ENCODE data around the gene EPS8L1. TPM values are rescaled to one million over a fixed set of nuclear protein-coding genes. Genes with fewer than 3 reads are reported as not detected.
"Not testable (repeated sequence)": the region's sequence is repeated elsewhere in the genome, so short reads cannot be mapped to it uniquely, and the experiment has no call there.

The EPS8L1 gene
- total and polyA plus RNA-seq, 4 donors: 3.0 to 17.9 (median 8.5) TPM

GRCh38 chr19:55065516-55065915 lies 10.2 kb upstream of the EPS8L1 start:
- not testable (repeated sequence) for H3K36me3 ChIP-seq (ENCODE audit: control insufficient read depth, insufficient read depth, low read length); H3K27ac ChIP-seq (ENCODE audit: low read depth, low read length); H3K4me3 ChIP-seq (ENCODE audit: low read depth, low read length); H3K9me3 ChIP-seq (ENCODE audit: control insufficient read depth, insufficient read depth, low read length); DNase-seq (ENCODE audit: low read depth in 4 of 6, low spot score in 6 of 6)
- peaks cover 34% of the 10 kb centered on the region for H3K27me3 ChIP-seq (ENCODE audit: control insufficient read depth, insufficient read depth, low read length)
- H3K4me1 ChIP-seq (ENCODE audit: control insufficient read depth, insufficient read depth, low read length): peaks cover 15% of the 10 kb centered on the region
- WGBS (ENCODE audit: insufficient coverage): 91% methylated on average over 9 of the region's 9 CpGs

GRCh38 chr19:55066107-55066709 lies 9.5 kb upstream of the EPS8L1 start:
- no peaks in the 10 kb centered on the region for H3K9me3 ChIP-seq (ENCODE audit: control insufficient read depth, insufficient read depth, low read length)

GRCh38 chr19:55067869-55068268 lies 7.8 kb upstream of the EPS8L1 start:
- Histone ChIP-seq H3K9me3 (ENCODE audit: control insufficient read depth, insufficient read depth, low read length) (no peaks in the 10 kb centered on the region), H3K27ac (ENCODE audit: low read depth, low read length) (no peak overlapping the region), H3K4me3 (ENCODE audit: low read depth, low read length) (no peak overlapping the region), H3K36me3 (ENCODE audit: control insufficient read depth, insufficient read depth, low read length) (no peaks in the 10 kb centered on the region), H3K27me3 (ENCODE audit: control insufficient read depth, insufficient read depth, low read length) (peaks cover 46% of the 10 kb centered on the region), H3K4me1 (ENCODE audit: control insufficient read depth, insufficient read depth, low read length) (peaks cover 8% of the 10 kb centered on the region)
- WGBS (ENCODE audit: insufficient coverage): 0% methylated on average over 1 of the region's 3 CpGs
- no peak for DNase-seq (ENCODE audit: low read depth in 4 of 6, low spot score in 6 of 6)

More at GRCh38 chr19:55066107-55066709, 9.5 kb upstream of the EPS8L1 start:
- no peak overlapping the region for H3K27ac ChIP-seq (ENCODE audit: low read depth, low read length)
- H3K36me3 ChIP-seq (ENCODE audit: control insufficient read depth, insufficient read depth, low read length): no peaks in the 10 kb centered on the region
- no peak overlapping the region for H3K4me3 ChIP-seq (ENCODE audit: low read depth, low read length)
- H3K4me1 ChIP-seq (ENCODE audit: control insufficient read depth, insufficient read depth, low read length): peaks cover 15% of the 10 kb centered on the region
- H3K27me3 ChIP-seq (ENCODE audit: control insufficient read depth, insufficient read depth, low read length): peaks cover 39% of the 10 kb centered on the region
- no peak for DNase-seq (ENCODE audit: low read depth in 4 of 6, low spot score in 6 of 6)
- 12% methylated on average over 2 of the region's 2 CpGs for WGBS (ENCODE audit: insufficient coverage)

- no peak overlapping the region for H3K4me3 ChIP-seq (ENCODE audit: low read depth, low read length)
- H3K27me3 ChIP-seq (ENCODE audit: control insufficient read depth, insufficient read depth, low read length): peaks cover 46% of the 10 kb centered on the region
- H3K27ac ChIP-seq (ENCODE audit: low read depth, low read length): no peak overlapping the region
- DNase-seq (ENCODE audit: low read depth in 4 of 6, low spot score in 6 of 6): peak in 1 of 6 donors; percentile 20
- H3K4me1 ChIP-seq (ENCODE audit: control insufficient read depth, insufficient read depth, low read length): peaks cover 8% of the 10 kb centered on the region
- no peaks in the 10 kb centered on the region for H3K36me3 ChIP-seq (ENCODE audit: control insufficient read depth, insufficient read depth, low read length)
- no peaks in the 10 kb centered on the region for H3K9me3 ChIP-seq (ENCODE audit: control insufficient read depth, insufficient read depth, low read length)
- 7% methylated on average over 29 of the region's 30 CpGs for WGBS (ENCODE audit: insufficient coverage)
These were observed 6.5 kb upstream of the EPS8L1 start for GRCh38 chr19:55068950-55069864.

- Histone ChIP-seq H3K9me3 (ENCODE audit: control insufficient read depth, insufficient read depth, low read length) (no peaks in the 10 kb centered on the region), H3K4me3 (ENCODE audit: low read depth, low read length) (no peak overlapping the region), H3K36me3 (ENCODE audit: control insufficient read depth, insufficient read depth, low read length) (no peaks in the 10 kb centered on the region), H3K27me3 (ENCODE audit: control insufficient read depth, insufficient read depth, low read length) (peaks cover 46% of the 10 kb centered on the region), H3K27ac (ENCODE audit: low read depth, low read length) (no peak overlapping the region), H3K4me1 (ENCODE audit: control insufficient read depth, insufficient read depth, low read length) (peaks cover 8% of the 10 kb centered on the region)
- no peak for DNase-seq (ENCODE audit: low read depth in 4 of 6, low spot score in 6 of 6)
- WGBS (ENCODE audit: insufficient coverage): 83% methylated on average over 2 of the region's 2 CpGs
These were observed 5.8 kb upstream of the EPS8L1 start for GRCh38 chr19:55069865-55070197.

GRCh38 chr19:55070466-55071128 lies 5.1 kb upstream of the EPS8L1 start:
- no peaks in the 10 kb centered on the region for H3K36me3 ChIP-seq (ENCODE audit: control insufficient read depth, insufficient read depth, low read length)
- H3K4me3 ChIP-seq (ENCODE audit: low read depth, low read length): no peak overlapping the region
- DNase-seq (ENCODE audit: low read depth in 4 of 6, low spot score in 6 of 6): no peak
- no peaks in the 10 kb centered on the region for H3K9me3 ChIP-seq (ENCODE audit: control insufficient read depth, insufficient read depth, low read length)
- WGBS (ENCODE audit: insufficient coverage): 91% methylated on average over 7 of the region's 10 CpGs
- H3K4me1 ChIP-seq (ENCODE audit: control insufficient read depth, insufficient read depth, low read length): peaks cover 8% of the 10 kb centered on the region
- H3K27ac ChIP-seq (ENCODE audit: low read depth, low read length): no peak overlapping the region
- H3K27me3 ChIP-seq (ENCODE audit: control insufficient read depth, insufficient read depth, low read length): peaks cover 47% of the 10 kb centered on the region

- WGBS (ENCODE audit: insufficient coverage): 65% methylated on average over 7 of the region's 8 CpGs
- peaks cover 46% of the 10 kb centered on the region for H3K27me3 ChIP-seq (ENCODE audit: control insufficient read depth, insufficient read depth, low read length)
- no peaks in the 10 kb centered on the region for H3K9me3 ChIP-seq (ENCODE audit: control insufficient read depth, insufficient read depth, low read length)
- H3K27ac ChIP-seq (ENCODE audit: low read depth, low read length): no peak overlapping the region
- no peaks in the 10 kb centered on the region for H3K36me3 ChIP-seq (ENCODE audit: control insufficient read depth, insufficient read depth, low read length)
- no peak for DNase-seq (ENCODE audit: low read depth in 4 of 6, low spot score in 6 of 6)
- peaks cover 8% of the 10 kb centered on the region for H3K4me1 ChIP-seq (ENCODE audit: control insufficient read depth, insufficient read depth, low read length)
- no peak overlapping the region for H3K4me3 ChIP-seq (ENCODE audit: low read depth, low read length)
These were observed 4.6 kb upstream of the EPS8L1 start for GRCh38 chr19:55071129-55071502.

- WGBS (ENCODE audit: insufficient coverage): 63% methylated on average over 6 of the region's 8 CpGs
These were observed 3.8 kb upstream of the EPS8L1 start for GRCh38 chr19:55071913-55072312.

GRCh38 chr19:55076321-55076720 lies 652 bp downstream of the EPS8L1 start:
- Histone ChIP-seq H3K4me3 (ENCODE audit: low read depth, low read length) (no peak overlapping the region), H3K27me3 (ENCODE audit: control insufficient read depth, insufficient read depth, low read length) (peaks cover 48% of the 10 kb centered on the region), H3K4me1 (ENCODE audit: control insufficient read depth, insufficient read depth, low read length) (peaks cover 16% of the 10 kb centered on the region), H3K36me3 (ENCODE audit: control insufficient read depth, insufficient read depth, low read length) (no peaks in the 10 kb centered on the region), H3K27ac (ENCODE audit: low read depth, low read length) (no peak overlapping the region), H3K9me3 (ENCODE audit: control insufficient read depth, insufficient read depth, low read length) (no peaks in the 10 kb centered on the region)
- WGBS (ENCODE audit: insufficient coverage): 71% methylated on average over 11 of the region's 12 CpGs
- no peak for DNase-seq (ENCODE audit: low read depth in 4 of 6, low spot score in 6 of 6)

More at GRCh38 chr19:55071913-55072312, 3.8 kb upstream of the EPS8L1 start:
- H3K27ac ChIP-seq (ENCODE audit: low read depth, low read length): no peak overlapping the region
- peaks cover 51% of the 10 kb centered on the region for H3K27me3 ChIP-seq (ENCODE audit: control insufficient read depth, insufficient read depth, low read length)
- DNase-seq (ENCODE audit: low read depth in 4 of 6, low spot score in 6 of 6): no peak
- H3K4me1 ChIP-seq (ENCODE audit: control insufficient read depth, insufficient read depth, low read length): peaks cover 8% of the 10 kb centered on the region
- no peaks in the 10 kb centered on the region for H3K9me3 ChIP-seq (ENCODE audit: control insufficient read depth, insufficient read depth, low read length)
- no peak overlapping the region for H3K4me3 ChIP-seq (ENCODE audit: low read depth, low read length)
- no peaks in the 10 kb centered on the region for H3K36me3 ChIP-seq (ENCODE audit: control insufficient read depth, insufficient read depth, low read length)

All from spinal cord (tissue), 10 donors.